HG03139 (cell line): ENCODE measurements around the gene ZMYND15.
"Not testable (repeated sequence)": the region's sequence is repeated elsewhere in the genome, so short reads cannot be mapped to it uniquely, and the experiment has no call there.

ENCODE experiments used
- ATAC-seq: cut with Tn5 transposase; IDR thresholded peaks from one replicate; pipeline ENCODE4 v1.9.1; 2021; ENCODE audit not compliant: unreplicated experiment

The ZMYND15 gene, protein sequence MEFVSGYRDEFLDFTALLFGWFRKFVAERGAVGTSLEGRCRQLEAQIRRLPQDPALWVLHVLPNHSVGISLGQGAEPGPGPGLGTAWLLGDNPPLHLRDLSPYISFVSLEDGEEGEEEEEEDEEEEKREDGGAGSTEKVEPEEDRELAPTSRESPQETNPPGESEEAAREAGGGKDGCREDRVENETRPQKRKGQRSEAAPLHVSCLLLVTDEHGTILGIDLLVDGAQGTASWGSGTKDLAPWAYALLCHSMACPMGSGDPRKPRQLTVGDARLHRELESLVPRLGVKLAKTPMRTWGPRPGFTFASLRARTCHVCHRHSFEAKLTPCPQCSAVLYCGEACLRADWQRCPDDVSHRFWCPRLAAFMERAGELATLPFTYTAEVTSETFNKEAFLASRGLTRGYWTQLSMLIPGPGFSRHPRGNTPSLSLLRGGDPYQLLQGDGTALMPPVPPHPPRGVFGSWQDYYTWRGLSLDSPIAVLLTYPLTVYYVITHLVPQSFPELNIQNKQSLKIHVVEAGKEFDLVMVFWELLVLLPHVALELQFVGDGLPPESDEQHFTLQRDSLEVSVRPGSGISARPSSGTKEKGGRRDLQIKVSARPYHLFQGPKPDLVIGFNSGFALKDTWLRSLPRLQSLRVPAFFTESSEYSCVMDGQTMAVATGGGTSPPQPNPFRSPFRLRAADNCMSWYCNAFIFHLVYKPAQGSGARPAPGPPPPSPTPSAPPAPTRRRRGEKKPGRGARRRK

DNA sequence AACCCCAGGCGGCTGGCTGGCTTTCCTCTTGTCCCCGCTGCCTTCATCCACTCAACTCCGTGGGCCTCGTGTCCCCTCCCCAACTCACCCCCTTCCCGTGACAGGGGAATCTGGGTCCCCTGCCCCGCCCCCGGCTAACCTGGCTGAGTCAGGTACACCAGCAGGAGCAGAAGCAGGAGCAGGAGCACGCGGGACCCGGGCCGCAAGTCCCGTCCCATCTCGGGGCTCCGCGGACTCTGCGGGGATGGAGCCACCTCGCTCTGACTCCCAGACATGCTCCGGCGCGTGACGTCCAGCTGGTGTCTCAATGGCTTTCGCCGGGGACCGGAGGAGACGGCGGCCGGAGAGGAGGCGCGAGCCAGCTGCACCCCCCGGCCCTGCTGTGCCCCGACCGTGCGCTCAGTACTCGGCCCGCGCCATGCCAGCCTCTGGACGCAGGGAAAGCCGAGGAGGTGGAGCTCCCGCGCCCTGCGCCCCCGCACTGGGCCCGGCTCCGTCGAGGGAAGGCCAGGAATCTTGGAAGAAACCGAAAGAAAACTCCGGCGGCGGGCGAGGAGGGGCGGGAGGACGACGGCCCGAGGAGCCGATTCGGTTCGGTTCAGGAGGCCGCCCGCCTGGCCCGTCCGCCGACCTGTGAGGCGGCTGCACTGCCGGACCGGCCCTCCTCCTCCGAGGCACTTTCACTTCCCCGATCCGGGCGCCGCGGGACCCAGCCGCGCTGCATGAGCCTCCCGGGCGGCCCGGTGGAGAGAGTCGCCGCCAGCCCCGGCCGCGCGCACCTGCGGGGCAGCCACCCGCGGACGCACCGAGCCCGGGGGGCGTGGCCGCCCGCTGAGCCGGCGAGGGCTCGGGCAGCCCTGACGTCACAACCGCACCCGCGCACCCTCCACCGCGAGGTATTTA, at the start of gene ZMYND15, which contains the start of gene CXCL16:
TSS of gene ZMYND15 (plus strand) at position 712 of the 903 bp plus-strand sequence. CDS start 716 bp downstream, outside the sequence.
TSS of gene CXCL16 (minus strand) at position 807 of the 903 bp plus-strand sequence. CDS start at position 218, 589 bp downstream.
- ATAC-seq: no peak

DNA sequence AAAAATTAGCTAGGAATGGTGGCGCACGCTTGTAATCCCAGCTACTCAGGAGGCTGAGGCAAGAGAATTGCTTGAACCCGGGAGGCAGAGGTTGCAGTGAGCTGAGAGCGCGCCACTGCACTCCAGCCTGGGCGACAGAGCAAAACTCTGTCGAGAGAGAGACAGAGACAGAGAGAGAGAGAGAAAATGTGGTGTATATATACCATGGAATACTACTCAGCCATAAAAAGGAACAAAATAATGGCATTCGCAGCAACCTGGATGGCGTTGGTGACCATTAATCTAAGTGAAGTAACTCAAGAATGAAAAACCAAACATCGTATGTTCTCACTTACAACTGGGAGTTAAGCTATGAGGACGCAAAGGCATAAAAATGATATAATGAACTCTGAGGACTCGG, 49.8 kb upstream of the ZMYND15 start:
- not testable (repeated sequence) for ATAC-seq

DNA sequence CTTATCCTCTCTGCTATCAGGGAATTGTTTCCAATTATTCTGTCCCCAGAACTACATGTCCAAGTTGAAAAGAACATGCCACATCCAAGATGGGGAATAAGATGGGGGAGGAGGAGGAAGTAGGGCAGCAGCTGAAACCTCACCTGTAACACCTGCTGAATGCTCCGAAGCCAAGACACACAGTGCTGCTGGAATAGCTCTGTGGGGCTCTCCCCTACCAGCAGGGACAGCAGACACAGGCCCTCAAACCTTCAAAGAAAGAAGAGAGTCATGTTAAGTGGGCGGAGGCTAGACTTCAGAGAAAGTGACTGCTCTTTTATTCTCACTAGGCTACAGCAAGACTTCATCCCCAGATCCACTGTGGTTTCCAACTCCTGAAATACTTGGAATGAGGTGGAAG, 48.9 kb upstream of the ZMYND15 start:
- no peak for ATAC-seq

DNA sequence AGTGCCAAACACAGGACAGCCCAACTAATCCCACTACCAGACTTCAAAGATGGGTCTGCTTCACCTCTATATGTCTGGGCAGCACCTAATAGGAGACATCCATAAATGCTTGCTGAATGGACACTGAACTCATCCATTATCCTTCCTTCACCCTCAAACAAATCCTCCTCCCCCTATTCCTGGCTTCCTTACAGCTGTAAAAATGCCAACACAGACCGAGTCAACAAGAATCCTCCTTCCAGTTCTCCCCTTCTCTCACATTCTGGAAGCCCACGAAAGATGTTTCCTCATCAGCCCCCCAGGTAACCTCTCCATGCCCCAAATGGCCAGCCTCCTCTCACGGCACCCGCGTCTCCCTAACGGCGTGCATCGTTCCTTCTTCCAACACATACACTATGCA, 47.9 kb upstream of the ZMYND15 start:
- no peak for ATAC-seq

DNA sequence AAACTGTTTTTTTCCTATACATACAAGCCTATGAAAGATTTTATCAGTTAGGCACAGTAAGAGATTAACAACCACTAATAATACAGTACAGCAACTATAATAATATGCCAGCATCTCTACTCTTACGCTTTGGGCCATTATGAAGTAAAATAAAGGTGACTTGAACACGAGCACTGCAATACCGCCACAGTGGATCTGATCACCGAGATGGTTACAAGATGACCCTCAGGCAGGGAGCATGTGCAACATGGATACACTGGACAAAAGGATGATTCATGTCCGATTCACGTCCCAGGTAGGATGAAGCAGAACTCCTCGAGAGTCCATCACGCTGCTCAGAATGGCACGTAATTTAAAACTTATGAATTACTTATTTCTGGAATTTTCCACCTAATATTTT, 46.2 kb upstream of the ZMYND15 start:
- no peak for ATAC-seq

DNA sequence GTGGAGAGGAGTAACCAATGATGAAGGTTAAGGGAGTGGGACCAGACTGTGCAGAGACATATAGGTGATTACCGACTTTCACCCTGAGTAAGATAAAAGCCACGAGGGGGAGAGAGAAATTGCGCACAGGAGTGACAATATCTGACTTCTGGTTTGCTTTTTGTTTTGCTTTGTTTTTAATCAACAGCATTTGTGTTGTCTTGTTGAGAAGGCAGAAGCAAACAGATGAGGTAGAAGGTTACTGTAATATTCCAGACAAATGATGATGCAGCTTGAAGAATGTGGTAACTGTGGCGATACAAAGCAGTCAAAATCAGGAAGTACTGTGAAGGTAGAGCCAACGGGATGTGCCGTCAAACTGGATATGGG, 43.2 kb upstream of the ZMYND15 start:
- no peak for ATAC-seq

DNA sequence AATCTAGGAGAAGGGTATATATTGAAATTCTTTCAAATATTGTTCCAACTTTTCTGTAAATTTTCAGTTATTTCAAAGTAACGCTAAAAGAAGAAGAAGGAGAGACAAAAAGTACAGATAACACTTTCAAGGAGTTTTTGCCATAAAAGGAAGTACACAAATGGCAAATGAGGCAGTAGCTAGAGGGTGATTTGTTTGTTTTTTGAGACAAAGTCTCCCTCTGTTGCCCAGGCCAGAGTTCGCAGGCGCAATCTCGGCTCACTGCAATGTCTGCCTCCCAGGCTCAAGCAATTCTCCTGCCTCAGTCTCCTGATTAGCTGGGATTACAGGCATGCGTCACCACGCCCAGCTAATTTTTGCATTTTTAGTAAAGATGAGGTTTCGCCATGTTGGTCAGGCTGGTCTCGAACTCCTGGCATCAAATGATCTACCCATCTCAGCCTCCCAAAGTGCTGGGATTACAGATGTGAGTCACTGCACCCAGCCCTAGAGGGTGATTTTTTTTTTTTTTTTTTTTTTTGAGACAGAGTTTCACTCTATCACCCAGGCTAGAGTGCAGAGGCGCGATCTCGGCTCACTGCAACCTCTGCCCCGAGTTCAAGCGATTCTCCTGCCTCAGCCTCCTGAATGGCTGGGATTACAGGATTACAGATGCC, 40.1 kb upstream of the ZMYND15 start:
- ATAC-seq: not testable (repeated sequence)

DNA sequence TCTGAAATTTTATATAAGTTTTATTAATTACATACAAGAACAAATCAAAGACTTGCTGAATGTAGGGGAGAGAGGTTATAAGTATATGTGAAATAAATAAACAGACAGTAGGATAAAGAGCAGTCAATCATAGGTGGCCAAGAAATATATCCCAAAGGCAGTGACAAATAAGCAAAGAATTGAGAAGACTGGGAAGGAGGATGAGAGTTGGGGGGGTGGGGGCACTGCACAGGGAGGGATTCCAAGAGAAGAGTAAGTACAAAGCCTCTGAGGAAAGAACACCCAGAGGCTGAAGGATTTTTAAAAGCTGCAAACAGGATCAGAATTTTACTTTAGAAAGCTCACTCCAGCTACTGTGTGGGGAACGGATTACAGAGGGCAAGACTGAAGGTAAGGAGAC, 38.5 kb upstream of the ZMYND15 start:
- ATAC-seq: no peak

DNA sequence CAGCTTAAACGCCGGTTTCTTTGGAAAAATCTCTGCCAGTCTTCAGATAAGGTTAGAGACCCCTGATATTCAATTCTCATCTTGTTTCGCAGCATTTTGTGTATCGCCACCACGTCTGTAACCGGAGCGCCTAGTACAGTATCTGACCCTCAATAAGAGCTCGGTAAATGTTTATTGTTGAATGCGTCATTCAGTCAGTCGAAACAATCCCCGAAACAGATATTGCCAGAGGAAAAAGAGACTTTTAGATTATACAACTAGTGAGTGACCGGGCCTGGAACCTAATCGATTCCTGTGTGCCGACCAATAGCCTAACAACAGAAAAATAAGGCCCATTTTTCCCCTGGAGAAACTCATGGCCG, 36.3 kb upstream of the ZMYND15 start:
- ATAC-seq: no peak

DNA sequence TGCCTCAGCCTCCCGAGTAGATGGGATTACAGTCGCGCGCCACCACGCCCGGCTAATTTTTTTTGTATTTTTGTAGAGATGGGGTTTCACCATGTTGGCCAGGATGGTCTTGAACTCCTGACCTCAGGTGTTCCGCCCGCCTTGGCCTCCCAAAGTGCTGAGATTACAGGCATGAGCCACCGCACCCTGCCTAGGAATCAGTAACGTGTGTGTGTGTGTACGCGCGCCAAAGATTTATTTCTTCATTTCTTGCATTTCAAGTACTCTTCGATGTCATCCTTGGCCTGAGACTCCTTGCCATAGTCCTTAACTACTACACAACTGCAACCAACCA, 35.1 kb upstream of the ZMYND15 start:
- not testable (repeated sequence) for ATAC-seq

DNA sequence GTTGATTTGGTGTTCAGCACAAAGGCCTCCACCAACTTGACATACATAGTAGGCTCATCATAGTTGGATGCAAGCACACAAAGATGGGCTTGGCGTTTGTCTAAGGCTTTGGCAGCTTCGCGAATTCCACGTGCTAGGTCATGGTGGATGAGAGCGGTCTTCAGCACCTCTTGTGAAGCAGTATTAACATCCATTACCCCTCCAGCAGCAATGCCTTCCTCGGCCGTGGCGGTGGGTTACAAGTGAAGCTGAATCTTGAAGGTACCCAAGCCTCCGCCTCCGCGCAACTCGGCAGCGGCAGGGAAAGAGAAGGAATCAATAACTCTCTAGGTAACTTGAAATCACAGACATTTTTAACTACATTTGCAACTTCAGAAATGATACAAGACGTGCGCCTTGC, 34.6 kb upstream of the ZMYND15 start:
- no peak for ATAC-seq

DNA sequence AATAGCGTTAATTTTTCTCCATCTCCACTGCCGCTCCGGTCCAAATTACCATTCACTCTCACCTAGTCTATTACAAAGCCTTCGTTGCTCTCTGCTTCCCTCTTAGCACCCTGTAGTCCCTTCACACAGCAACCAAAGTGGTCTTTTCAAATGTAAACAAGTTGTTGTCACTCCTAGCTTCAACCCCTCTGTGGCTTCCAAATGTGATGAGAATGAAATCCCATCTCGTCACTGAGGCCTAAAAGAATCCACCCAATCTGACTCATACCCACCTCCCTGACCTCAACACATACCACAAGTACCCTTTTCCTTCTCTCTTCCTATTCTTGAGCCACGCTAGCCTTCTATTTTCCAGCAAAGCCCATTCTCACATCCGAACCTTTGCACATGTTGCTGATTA, 33.5 kb upstream of the ZMYND15 start:
- no peak for ATAC-seq

DNA sequence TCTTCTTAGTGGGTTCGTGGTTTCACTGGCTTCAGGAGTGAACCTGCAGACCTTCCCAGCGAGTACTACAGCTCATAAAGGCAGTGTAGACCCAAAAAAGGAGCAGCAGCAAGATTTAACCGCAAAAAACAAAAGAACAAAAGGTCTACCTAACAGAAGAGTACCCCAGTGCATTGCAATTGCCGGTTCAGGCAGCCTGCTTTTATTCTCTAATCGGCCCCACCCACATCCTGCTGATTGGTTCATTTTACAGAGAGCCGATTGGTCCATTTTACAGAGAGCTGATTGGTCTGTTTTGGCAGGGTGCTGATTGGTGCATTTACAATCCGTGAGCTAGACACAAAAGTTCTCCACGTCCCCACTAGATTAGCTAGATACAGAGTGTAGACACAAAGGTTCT, 31.2 kb upstream of the ZMYND15 start:
- ATAC-seq: no peak

DNA sequence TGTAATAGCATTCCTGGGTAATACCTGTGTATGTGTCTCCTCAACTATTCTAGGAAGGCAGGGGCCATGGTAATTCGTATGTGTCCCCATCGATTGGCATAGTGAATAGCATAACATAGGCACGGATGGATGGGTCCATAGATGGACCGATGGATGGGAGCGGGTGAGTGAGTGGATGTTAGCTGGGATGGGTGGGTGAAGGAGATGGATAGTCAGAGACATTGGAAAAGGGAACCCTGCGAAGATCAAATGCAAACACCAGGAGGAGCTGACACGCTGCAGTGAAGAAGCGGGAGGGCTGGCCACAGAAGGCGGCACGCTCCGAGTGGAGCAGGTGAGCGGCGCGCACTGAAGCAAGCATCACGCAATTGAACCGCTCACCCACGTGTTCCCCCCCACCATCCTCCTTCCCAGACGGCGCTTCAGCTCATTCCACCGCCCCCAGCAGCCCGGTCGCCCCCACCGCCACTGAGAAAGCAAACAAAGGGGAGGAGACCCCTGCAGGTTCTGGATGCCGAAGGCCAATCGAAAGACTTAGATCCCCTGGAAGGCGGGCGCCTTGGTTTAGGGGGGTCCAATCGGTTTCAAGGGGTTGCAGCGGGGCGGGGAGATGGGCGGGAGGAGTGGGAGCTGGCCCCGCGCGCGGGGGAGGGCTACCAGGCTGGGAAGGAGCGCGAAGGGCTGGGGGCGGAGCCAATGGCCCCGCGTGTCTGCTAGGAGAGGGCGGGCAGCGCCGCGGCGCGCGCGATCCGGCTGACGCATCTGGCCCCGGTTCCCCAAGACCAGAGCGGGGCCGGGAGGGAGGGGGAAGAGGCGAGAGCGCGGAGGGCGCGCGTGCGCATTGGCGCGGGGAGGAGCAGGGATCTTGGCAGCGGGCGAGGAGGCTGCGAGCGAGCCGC, 29.6 kb upstream of the ZMYND15 start, which contains the start of gene ARRB2:
TSS of gene ARRB2 (plus strand) at position 839 of the 899 bp plus-strand sequence. CDS start 90 bp downstream, outside the sequence.
- ATAC-seq: peak; percentile 74

DNA sequence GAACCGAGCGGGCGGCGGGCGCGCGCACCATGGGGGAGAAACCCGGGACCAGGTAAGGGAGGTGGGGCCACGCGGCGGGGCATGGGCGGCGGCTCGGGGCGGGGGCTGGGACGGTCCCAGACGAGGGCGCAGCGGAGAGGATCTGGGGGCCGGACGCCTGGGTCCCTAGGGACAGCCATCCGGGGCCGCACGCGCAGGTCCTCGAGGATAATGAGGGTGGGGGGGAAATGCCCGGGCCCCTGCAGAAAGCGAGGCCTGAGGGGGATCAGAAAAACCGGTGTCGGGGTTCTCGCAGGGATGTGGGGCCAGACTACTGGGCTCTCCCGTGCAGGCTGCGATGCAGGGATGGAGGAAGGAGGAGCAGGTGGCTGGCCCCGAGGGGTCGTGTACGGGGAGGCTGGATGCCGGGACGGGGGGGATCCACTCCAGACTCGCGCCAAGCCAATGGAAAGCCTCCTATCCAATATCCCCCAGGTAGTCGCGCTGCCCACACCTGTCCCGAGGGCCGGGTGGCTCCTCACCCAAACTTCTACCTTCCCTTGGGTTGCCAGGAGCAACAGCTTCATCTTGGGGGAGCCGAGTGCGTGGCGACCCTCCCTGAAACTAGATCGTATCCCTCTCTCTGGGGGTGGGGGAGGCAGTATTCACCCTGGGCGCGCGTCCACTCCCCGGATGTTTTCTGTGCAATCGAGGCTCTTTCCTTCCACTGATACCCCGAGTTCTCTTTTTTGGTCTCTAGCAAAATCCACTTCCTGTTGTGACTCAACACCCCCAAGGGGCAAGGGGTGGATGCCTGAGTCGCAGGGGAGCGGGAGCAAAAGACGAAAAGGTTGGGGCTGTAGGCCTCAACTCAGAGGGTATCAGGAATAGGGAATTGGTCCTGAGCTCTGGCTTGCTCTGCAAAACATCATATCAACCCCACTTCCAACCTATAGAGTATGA, 28.7 kb upstream of the ZMYND15 start:
- no peak for ATAC-seq

DNA sequence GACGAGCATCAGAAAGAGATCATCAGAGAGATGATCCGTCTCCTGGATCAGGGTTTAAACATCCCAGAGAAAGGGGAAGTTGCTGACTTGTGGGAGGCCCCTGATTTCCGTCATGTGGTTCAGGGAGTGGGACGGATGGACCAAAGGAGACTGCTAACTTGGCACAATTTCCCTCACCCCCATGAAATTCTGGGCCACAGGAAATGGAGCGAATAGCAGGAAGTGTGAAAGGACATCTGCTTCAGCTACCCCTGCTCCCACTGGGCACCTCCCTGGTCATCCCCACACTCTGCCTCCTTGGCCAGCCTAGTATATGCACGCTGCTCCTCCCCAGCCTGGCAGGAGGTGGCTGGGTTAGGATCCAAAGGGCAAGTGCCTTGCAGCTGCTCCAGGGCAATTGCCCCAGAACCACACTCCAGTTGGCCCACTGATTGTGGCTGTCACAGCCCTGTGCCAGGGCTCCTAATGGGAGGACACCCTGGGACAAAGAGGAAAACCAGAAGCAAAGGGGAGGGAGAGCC, 27.9 kb upstream of the ZMYND15 start:
- no peak for ATAC-seq

DNA sequence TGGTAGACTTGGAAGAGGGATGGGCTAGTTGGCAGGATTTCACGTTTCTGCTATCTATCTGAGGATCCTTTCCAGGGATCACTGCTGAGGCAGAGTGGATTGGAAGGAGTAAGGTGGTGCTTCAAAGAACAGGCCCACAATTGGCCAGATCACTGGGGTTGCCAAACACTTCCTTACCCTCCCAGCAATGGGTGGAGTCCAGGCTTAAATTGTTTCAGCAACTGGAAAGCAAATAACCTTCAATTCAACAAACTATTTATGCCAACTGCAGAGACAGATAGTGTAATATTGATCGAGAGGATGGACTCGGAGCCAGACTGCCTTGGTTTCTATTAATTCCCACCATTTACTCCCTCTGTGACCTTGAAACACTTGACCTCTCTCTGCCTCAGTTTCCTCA, 27.1 kb upstream of the ZMYND15 start:
- no peak for ATAC-seq

DNA sequence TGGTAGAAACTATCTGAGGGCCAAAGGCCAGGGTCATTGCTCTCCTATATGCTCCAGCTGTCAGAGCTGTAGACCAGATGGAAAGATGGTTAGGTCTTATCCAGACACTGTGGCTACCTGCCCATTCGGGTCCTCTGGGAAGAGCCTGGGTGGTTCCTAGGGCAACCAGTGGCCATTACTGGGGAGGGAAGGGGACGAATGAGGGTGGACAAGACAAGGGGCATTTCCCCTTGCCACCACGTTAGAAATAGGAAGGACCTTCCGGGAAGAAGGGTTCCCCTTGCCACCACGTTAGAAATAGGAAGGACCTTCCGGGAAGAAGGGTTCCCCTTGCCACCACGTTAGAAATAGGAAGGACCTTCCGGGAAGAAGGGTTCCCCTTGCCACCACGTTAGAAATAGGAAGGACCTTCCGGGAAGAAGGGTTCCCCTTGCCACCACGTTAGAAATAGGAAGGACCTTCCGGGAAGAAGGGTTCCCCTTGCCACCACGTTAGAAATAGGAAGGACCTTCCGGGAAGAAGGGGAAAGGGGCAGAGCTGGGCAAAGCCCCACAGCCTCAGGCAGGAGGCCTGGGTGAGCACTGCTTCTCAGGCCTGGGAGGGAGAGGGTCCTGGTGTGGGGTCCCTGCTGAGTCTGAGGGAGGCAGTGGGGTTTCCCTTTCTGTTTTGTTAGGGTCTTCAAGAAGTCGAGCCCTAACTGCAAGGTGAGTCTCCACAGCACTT, 25.1 kb upstream of the ZMYND15 start:
- ATAC-seq: not testable (repeated sequence)
